Stimulated activated CD4-positive, alpha-beta T cell treated with anti-CD3 and anti-CD28 coated beads, Interleukin-1b, Interleukin-23, amount 100 ng/mL, for 48 hours (primary cell): ENCODE measurements around the gene PDGFRA.
A peak's percentile ranks its signal among the peaks of the same experiment; 100 is the strongest.

ENCODE experiments used
- DNase-seq: peaks from one replicate; pipeline ENCODE4 v3.0.0-alpha.2; 2020

PDGFRA gene

DNA sequence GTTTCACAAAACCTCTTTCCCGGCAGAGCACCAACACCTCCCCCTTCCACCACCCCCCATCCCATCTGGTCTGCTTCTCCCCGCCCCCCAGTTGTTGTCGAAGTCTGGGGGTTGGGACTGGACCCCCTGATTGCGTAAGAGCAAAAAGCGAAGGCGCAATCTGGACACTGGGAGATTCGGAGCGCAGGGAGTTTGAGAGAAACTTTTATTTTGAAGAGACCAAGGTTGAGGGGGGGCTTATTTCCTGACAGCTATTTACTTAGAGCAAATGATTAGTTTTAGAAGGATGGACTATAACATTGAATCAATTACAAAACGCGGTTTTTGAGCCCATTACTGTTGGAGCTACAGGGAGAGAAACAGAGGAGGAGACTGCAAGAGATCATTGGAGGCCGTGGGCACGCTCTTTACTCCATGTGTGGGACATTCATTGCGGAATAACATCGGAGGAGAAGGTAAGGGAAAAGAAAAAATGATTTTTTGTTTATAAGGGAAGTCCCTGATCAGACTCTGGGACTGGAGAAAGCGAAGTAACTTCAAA, at the start of gene PDGFRA:
Gene PDGFRA (plus strand): TSS at position 333 of the 541 bp plus-strand sequence. CDS start 29,476 bp downstream, outside the sequence.
- no peak for DNase-seq

DNA sequence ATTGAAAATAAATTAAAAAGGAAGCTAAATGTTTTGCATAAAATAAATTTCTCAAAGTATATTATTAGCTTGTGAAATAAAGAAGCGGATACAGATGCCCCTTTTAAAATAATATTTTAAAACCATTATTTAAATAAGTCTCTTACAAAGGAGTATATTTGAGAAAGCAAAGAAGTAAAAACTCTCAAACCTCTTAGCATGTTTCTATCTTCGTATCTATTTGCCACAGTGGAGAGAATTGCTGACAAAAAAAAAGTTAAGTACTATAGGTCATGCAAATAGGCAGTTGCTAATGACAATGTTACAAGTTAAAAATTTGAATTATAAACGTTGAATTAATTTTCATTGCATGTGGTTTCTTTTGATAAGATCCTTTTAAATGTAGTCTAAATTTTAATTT, 44.5 kb upstream of the PDGFRA start:
- no peak for DNase-seq

DNA sequence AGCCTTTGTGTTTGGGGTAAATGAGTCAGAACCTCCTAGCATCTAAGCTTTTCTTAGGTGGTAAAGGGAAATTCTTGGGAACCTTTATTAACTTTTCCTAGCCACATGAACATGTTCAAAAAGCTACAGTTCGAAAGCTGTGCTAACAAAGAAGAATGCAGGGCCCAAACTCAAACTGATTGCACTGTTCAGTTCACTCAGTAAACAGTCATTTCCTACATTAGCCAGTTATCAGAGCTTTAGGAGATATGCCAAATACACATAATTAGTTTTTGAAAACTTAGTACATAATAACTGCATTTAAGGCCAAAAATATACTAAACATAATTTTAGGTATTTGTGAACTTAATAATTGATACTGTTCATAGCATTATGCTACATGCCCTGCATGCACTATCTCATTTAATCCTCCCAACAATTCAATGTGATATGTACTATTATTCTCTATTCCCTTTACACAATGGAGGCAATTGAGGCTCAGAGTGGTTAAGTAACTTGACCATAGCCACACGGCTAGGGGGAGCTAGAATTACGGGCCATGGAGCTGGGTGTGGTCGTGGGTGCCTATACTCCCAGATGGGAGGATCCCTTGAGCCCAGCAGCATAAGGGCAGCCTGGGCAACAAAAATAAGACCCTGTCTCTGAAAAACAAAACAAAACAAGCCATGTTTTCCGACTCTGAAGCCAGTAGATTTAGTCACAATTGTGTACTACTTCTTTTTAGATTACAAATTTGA, 43.9 kb upstream of the PDGFRA start:
- no peak for DNase-seq

DNA sequence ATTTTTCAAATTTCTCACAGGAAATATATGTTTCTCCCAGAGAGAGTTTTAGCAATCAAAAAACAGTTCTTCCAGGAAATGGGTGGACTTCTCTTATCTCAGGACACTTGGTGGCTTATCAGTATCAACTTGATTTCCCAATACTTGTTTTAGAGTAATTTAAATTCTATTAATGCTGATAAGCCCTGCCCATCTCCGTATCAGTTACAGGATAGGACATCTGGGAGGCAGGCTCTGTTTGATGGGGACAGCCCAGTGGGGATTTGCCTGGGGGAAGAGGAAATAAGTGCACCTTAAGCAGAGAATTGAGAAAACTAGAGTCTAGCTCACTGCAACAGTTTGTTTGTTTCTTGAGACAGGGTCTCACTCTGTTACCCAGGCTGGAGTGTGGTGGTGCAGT, 43.2 kb upstream of the PDGFRA start:
- no peak for DNase-seq

DNA sequence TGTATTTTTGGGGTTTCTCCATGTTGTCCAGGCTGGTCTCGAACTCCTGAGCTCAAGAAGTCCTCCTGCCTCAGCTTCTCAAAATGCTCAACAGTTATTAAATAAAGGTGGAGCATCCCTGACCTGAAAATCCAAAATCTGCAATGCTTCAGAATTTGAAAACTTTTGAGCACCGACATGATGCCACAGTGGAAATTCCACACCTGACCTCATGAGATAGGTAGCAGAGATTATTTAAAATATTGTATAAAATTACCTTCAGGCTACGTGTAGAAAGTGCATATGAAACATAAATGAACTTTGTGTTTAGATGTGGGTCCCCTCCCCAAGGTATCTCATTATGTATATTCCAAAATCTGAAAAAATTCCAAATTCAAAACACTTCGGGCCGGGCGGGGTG, 42.7 kb upstream of the PDGFRA start:
- no peak for DNase-seq

DNA sequence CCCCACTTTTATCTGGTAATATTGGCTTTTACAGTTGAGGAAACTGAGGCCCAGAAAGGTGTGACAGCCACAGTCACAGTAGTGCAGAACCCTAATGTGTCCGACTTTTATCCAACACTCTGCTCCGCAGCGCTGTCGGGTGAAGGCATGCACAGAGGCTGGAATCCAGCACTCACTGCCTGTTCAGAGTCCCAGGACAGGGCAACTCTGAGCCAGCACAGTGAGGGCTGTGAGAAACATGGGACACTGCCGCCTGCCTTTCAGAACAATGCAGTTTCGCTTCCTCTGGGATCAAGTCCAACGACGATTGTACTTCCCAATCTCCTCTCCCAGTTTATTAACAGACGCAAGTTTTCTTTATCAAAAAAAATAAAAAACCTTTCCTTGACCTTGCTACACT, 41.9 kb upstream of the PDGFRA start:
- DNase-seq: no peak

DNA sequence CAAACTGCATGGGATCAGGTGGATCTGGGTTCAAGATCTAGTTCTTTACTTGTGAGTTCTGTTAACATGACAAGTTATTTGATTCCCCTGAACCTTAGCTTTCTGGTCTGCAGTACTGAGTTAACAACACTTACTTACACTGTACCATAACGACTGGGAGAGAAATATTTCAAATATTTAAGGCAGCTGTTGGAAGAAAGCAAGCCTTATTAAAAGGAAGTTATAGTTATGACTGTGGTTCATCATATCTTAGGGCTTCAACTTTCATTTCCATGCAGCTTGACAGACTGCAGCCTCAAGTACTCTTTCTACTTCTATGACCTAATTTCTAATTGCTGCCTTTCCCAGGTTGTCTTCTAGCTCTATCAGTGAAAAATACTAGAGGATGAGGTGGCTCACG, 40.0 kb upstream of the PDGFRA start:
- DNase-seq: no peak

DNA sequence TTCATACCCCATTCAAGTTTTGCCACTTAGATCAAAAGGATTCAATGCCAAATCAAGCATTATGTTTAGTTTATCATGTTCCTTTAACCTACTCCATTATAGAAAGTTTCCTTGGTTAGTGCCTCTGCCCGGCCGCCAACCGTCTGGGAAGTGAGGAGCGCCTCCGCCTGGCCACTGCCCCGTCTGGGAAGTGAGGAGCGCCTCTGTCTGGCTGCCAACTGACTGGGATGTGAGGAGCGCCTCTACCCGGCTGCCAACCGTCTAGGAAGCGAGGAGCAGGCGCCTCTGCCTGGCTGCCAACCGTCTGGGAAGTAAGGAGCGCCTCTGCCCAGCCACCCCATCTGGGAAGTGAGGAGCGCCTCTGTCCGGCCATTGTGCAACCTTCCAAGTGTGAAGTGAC, 36.3 kb upstream of the PDGFRA start:
- DNase-seq: no peak

DNA sequence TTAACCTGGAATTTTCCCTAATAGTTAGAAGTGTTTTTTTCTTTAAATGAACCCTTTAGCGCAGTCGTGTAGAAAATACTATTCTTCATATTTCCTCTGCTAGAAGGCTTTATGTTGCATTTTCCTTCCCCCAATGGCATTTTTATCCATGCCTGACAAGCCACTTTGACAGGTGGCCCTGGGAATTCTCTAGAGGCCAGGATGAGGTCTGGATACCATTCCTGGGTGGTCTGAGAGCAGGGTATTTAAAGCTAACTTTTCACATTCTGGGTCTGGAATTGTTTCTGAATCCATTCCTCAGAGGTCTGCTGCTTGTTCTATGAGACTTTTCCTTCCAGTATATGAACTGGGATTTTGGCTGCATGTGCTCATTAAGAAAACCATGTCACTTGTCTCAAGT, 31.2 kb upstream of the PDGFRA start:
- no peak for DNase-seq

DNA sequence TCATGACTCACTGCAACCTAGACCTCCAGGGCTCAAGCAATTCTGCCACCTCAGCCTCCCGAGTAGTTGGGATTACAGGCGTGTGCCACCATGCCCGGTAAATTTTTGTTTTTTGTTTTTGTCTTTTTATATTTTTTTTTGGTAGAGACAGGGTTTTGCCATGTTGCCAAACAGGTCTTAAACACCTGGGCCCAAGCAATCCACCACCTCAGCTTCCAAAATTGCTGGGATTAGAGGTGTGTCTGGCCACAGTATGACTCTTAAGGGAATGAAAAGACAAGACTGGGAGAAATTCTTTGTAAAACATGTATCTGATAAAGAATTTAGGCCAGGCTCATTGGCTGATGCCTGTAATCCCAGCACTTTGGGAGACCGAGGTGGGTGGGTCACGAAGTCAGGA, 29.2 kb upstream of the PDGFRA start:
- no peak for DNase-seq

DNA sequence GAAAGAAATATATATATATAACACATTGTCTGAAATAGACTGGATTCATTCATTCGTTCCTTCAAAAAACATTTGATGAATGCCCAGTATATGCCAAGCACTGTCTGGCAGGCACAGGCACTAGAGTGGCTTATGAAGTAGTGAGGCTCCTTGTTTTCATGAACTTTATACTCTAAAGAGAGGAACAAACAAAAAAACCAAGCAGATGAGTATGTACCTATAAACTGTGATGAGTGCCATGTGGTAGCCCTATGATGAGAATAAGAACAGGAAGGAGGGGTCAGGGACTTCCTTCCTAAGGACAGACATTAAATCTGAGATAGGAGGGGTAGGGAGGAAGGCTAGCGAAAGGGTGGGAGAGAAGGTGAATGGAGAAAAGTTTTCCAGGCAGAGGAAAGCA, 19.5 kb upstream of the PDGFRA start:
- DNase-seq: no peak

DNA sequence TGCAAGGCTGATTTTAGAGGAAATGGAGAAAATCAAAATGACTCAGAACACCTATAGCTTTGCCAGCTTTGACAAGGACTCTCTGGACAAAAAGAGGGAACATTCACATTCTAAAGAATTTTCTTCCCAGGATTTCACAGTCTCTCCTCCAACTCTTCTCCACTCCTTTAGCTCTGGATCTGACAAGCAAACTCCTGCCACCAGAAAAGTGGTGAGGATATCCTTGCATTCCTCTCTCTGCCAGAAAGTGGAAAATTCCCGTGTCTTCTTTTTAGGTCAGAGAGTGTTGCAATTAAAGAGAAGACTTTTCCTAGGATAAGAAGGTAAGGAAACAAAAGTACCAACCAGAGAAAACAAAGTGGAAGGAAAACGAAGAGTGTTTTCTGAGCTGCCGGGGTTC, 16.1 kb upstream of the PDGFRA start:
- DNase-seq: no peak

DNA sequence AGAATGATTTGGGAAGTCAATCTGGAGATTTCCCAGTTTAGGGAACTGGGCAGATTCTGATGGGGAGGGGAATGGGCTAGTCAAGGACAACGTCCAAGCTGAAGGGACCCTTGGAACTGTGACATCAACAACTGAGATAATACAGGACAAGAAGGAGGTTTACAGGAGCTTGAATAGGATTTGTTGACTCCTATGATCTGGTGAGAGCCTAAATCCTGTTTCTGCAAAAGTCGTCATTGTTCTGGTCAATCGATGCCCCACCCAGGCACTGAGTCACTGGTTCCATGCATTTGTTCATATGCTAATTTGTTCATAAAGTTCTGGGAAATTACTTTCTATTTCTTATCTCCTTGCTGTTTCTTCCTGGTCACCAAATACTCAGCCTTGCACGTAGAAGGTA, 15.3 kb upstream of the PDGFRA start:
- DNase-seq: no peak

DNA sequence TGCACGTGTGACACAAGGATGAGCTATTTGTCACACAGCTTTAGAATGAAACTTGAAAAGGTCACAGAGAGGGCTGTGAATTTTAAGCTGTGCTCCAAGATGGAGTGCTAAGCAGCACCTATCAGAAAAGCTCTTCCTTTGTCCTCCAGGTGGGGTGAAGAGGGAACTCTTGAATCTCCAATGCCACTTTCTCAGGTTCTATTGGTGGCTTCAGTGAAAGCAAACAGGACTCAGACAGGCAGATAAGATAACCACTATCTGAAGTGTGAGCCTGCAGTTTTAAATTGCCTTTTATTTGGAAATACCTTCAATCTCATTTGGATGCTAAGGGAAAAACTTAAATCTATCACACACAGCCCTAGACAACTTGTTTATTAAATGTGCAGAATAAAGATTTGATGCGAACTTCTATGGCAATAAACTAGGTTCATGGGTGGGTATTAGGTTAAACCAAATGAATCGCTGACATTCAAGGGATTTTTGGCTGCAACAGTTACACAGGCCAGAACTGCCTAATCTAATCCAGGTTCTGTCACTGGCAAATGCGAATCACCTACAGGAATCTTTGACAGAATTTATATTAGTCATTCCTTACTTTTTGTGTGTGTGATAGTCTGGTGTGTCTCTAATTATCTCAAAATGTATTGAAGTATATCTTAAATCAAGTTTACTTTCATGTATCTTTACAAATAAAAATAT, 13.6 kb upstream of the PDGFRA start:
- DNase-seq: no peak

DNA sequence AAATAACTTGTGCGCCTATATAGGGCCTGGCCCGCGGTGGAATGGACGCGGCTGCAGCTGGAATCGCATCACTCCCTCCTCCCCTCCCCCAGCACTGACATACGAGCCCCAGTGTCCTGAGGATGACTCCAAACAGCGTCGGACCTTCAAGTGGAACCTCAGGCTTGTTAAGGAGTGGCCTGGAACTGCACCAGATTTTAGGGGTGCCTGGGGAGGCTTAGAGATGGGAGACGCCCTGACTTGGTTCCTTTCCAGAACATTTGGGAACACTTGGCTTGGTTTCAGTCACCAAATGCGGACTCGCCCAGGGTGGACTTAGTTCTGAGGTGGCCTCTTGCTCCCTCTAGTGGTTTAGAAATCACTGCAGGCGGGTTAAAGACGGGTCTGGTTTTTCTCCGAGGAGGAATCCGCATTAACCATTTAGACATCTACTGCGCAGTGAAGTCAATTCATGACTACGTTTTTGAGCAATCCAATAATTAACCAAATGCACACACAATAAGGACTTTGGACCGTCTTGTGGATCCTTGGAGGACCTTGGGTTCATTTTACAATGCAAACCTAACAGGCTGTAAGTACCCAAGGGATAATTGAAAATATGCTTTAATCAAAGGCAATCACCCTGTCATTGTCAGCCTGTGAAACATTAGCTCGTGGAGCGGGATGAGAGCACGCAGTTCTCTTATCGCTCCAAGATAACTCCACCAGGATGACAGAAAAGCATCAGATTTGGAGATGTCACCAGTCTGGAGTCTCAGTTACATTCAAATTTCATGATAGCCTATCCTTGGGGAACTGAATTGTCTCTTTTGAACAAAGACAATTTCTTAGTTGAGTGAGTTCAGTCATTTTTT, 11.2 kb upstream of the PDGFRA start:
- DNase-seq: peak; percentile 39

DNA sequence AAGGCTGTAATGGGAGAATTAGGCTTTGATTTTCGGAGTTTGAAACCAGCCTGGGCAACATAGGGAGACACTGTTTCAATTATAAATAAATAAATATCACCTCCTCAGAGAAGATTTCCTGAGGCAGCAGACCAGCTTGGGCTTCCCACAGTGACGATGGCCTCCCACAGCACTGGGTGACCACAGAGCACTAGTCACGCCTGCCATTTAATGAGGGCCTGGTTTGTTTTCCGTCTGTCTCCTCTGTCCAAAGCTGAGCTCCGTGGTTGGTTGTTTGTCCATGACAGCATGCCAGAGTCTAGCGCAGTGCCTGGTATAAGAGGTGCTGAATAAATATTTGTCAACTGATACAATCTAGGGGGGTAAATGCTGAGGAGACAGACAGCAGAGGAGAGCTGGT, 10.4 kb upstream of the PDGFRA start:
- no peak for DNase-seq

DNA sequence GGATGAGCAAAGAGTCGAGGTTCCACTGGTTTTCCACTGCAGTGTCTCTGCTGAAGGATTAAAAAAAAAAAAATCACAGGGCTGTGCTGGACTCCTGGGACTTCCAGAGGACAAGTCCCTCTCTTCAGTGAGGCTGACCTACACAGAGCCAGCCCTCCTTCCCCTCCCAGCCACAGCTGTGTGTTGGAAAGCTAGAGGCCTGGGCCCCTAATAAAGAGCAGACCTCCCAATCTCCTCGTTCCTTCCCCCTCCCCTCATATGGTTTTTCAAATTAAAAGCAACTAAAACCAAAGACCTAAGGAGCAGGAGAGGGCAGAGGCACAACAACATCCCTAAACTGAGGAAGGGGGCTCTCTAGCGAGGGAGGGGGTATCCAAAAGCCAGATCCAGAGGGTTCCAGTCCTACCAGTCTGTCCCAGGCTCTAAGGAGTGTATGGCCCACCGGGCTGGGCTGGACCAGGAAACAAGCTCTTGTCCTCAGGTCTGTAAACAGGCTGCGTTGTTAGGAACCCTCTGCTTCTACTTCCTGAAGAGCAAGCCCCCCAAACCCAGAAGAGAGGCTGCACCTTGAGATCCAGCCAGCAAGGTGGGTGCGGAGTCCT, 4.0 kb upstream of the PDGFRA start:
- no peak for DNase-seq

DNA sequence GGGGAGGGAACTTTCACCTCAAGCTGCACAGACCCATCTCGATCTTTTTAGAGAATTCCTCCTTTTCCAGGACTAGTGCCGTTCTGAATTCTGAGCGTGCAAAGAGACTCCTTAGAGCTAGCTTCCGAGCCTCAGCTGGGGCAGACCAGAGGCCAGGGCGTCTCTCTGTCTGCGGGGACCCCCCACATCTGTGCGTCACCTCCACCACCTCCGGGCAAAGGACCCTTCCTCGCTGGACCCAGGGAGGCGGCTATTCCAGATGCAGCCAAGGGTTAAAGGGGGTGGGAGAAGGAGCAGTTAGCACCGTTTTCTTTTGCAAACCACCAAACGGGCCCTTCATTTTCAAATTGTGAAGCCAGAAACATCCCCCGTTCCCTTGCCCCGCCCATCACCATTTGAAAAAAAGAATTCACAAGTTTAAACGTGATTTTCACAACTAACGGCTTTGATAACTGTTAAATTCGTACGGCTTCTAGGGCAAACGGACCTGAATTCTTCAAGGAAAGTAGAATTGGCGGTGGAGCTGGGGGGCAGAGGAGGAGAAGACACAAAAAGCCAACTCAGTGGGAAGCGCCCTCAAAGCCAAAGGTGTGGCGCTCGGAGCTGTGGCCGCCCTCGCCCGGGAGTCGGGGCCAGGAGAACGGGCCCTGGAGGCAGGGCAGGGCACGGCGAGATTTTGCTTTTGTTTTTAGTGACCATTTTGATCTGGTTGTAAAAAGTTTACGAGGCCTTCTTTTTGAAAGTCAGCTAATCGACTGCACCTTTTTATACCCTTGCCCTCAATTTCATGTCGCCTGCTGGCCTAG, 3.3 kb upstream of the PDGFRA start:
- no peak for DNase-seq

DNA sequence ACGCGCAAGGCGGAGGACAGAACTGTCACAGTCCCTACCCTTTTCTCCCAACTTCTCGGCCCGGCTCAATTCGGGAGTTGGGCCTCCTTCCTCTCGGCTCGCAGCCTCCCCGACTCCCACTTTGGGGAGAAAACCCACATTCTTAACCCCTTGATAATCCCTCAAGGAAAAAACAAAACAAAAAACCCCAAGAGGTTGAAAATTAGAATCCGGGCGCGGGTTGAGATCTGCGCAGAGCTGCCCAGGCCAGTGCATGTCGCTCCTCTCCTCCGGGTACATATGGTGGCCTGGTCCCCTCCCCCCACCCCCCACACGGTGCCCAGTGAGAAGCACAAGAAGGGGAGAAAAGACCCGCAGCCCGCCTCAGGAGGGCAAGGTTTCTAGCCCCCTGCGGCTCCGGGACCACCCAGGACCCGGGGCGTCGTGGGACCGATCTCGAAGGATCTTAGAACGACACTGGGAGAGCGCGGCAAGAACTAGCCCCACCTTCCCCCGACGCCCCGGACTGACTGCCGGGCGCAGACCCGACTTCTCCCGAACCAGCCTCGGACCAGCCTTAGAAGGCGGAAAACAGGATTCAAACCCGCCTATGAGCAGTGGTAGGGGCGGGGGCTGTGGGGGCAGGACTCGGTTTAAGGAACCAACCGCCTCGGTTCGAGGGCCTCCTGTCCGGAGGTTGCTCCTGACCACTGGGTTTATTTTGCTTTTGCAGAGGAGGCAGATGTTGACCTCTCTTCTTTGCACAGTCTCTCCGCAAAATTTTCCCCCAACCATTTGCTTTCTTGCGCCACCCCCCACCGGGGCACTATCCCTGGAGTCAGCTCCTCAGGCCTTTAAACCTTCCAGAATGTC, 2.5 kb upstream of the PDGFRA start:
- no peak for DNase-seq

DNA sequence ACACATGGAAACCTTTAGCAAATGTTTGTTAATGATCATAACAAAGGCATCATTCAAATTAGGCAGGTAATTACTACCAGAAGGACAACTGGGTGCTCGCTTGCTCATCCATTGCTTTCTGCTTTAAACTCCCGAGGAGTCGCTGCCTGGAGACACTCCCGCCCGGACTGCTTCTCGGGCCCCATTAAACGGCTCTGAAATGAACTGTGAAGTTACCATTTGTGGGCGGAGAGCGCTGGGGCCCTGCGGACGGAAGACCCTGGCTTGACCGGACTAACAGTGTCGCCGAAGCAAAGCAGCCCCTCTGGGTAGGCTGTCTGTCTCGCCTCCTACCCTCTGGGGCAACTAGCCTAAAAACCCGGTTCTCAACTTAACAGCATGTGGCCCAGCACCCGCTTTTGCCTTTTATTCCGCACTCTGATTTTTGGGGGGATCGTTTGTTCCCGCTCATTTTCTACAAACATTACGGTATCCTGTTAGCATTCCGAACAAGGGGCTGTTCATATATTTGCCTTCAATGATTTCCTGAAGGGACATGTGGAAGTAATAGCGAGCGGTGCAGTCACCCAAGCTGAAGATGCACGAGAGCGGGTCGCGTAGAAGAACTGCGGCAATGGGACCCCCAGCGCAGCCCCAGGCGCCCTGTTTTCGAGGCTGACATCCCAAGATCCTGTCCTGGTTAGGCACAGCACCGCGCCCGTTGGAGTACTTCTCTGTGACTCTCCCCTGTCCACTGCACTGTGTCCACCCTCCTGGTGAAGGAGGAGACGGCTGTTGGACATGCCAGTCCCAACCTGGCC, 1.6 kb upstream of the PDGFRA start:
- no peak for DNase-seq
